CD4-positive, alpha-beta T cell (primary cell): ENCODE results near the gene BICC1. TPM values are rescaled to one million over a fixed set of nuclear protein-coding genes. Genes with fewer than 3 reads are reported as not detected.

ENCODE experiments used
- ATAC-seq: fragments of 200-7000 bp; cut with Tn5 transposase; one replicate; pipeline ENCODE4 v1.10.0; 2022; ENCODE audit warnings: mild to moderate bottlenecking; ENCODE audit not compliant: poor library complexity
- CTCF ChIA-PET: fragments of 350-600 bp; sonication (Branson Sonifier 250); formaldehyde crosslinking; loops from one replicate; lab custom pipeline; 2021; ENCODE audit warnings: antibody characterized with exemption, inconsistent platforms; lab: Charles Lee
- POLR2A ChIA-PET: fragments of 350-600 bp; sonication (Branson Sonifier 250); formaldehyde crosslinking; loops from one replicate; lab custom pipeline; 2021; ENCODE audit warnings: antibody characterized with exemption, inconsistent platforms; lab: Charles Lee
- DNase-seq, 14 experiments: peaks; one replicate each; pipeline ENCODE4 v3.0.0-alpha.2; 2013 to 2020; ENCODE audit warnings: mixed read lengths in 2 of 14
- H3K27ac ChIP-seq, 2 donors: one replicate each; pipeline versions ENCODE4 v1.5.1 to v1.7.0; 2013; ENCODE audit warnings: low read length in 2 of 2, low read depth in 1 of 2, mild to moderate bottlenecking in 1 of 2
- H3K27me3 ChIP-seq, 2 experiments: 1 replicate in 1 of 2; 2 replicates in 1 of 2; pipeline versions ENCODE4 v1.6.1 to v1.7.0; 2013; ENCODE audit warnings: low read length in 2 of 2, control low read depth in 1 of 2, mild to moderate bottlenecking in 1 of 2, moderate library complexity in 1 of 2; ENCODE audit not compliant: insufficient read depth in 2 of 2, control insufficient read depth in 1 of 2
- H3K36me3 ChIP-seq: one replicate; pipeline ENCODE4 v1.6.1; 2013; ENCODE audit warnings: low read length, control low read depth; ENCODE audit not compliant: insufficient read depth
- H3K4me1 ChIP-seq: one replicate; pipeline ENCODE4 v1.6.1; 2013; ENCODE audit warnings: low read length, control low read depth; ENCODE audit not compliant: insufficient read depth
- H3K4me3 ChIP-seq: one replicate; pipeline ENCODE4 v1.5.1; 2013; ENCODE audit warnings: mild to moderate bottlenecking, low read length, moderate library complexity
- H3K9me3 ChIP-seq, 2 experiments: 1 replicate in 1 of 2; 2 replicates in 1 of 2; pipeline versions ENCODE4 v1.6.1 to v1.7.0; 2013; ENCODE audit warnings: low read length in 2 of 2, mild to moderate bottlenecking in 2 of 2, control low read depth in 1 of 2, moderate library complexity in 1 of 2; ENCODE audit not compliant: control insufficient read depth in 1 of 2, insufficient read depth in 1 of 2
- H3K27ac Mint-ChIP-seq: one replicate; pipeline ENCODE4 v1.8.0; 2020; ENCODE audit warnings: mixed read lengths
- H3K27me3 Mint-ChIP-seq: one replicate; pipeline ENCODE4 v1.8.0; 2021; ENCODE audit warnings: mixed read lengths
- H3K36me3 Mint-ChIP-seq: one replicate; pipeline ENCODE4 v1.8.0; 2021; ENCODE audit warnings: low read depth, mixed read lengths
- H3K4me1 Mint-ChIP-seq: one replicate; pipeline ENCODE4 v1.8.0; 2021; ENCODE audit warnings: low read depth, mixed read lengths
- H3K4me3 Mint-ChIP-seq: one replicate; pipeline ENCODE4 v1.8.0; 2020; ENCODE audit warnings: mild to moderate bottlenecking, mixed read lengths
- H3K9me3 Mint-ChIP-seq: one replicate; pipeline ENCODE4 v1.8.0; 2020; ENCODE audit warnings: mixed read lengths
- CTCF ChIP-seq: fragments of 200-600 bp; IDR thresholded peaks from one replicate; pipeline ENCODE4 v1.8.0; 2022; ENCODE audit warnings: antibody characterized with exemption, mild to moderate bottlenecking
- intact Hi-C, 2 experiments: fragments of 100-400 bp; cut with DNase I in 1 of 2; cut with micrococcal nuclease in 1 of 2; formaldehyde crosslinking; loops; one replicate each; pipeline versions ENCODE4 v1.15.1 to v1.9.0; 2023 to 2025; cut with DNase I, micrococcal nuclease
- total RNA-seq, 174 experiments: library from RNA in 2 of 174; stranded (reverse) in 2 of 174; gene quantifications; one replicate each; pipeline ENCODE4 v1.2.3 and lab custom pipeline; 2021 to 2026

The BICC1 gene
- total RNA-seq, 2 experiments from 2014 or later = not detected

GRCh38 chr10:58836176-58836700 is 323.6 kb downstream of the BICC1 start:
- Histone ChIP-seq H3K27me3 (no peaks in the 10 kb centered on the region), H3K36me3 (no peaks in the 10 kb centered on the region), H3K9me3 (no peaks in the 10 kb centered on the region), H3K4me1 (no peaks in the 10 kb centered on the region), H3K4me3 (no peak overlapping the region), H3K27ac (no peak overlapping the region)
- ChIA-PET CTCF (no interaction called here), POLR2A (no interaction called here)
- no peak for TF ChIP-seq CTCF
- intact Hi-C loops = no loop called here
- Mint-ChIP-seq H3K36me3 (no peaks in the 10 kb centered on the region), H3K4me3 (no peak overlapping the region), H3K9me3 (no peaks in the 10 kb centered on the region), H3K27ac (no peak overlapping the region), H3K27me3 (peaks cover 8% of the 10 kb centered on the region), H3K4me1 (no peaks in the 10 kb centered on the region)
- ATAC-seq = no peak
- no peak for DNase-seq

DNA sequence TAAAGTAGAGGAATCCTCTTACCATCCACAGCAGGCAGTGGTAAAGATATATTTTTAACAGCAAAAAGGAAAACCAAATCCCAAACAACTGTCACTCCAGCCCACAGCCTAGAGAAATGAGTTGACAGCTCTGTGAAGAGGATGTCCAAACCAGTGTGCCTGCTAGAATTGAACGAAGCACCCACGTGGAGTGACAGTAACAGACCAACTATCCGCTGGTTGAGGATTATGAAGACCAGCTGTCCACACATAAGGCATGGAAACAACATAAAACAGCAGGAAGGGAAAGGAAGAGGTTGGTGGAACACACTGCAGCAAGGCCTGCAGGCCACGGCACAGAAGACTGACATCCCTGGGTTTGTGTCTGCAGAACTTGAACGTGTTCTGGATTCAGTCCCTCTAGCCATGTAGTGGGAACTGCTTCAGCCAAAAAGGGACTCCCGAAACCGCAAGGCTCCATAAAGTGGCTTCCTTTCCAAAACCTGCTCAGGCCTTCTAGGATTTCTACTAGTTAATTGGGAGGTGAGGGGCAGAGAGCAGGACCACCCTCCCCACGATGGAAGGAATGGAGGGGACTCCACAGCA is 324.4 kb downstream of the BICC1 start:
- CTCF ChIA-PET = no interaction called here
- H3K9me3 ChIP-seq = no peaks in the 10 kb centered on the region
- Mint-ChIP-seq H3K36me3 (no peaks in the 10 kb centered on the region), H3K4me3 (no peak overlapping the region), H3K27ac (no peak overlapping the region), H3K4me1 (no peaks in the 10 kb centered on the region), H3K27me3 (peaks cover 8% of the 10 kb centered on the region), H3K9me3 (no peaks in the 10 kb centered on the region)
- no peaks in the 10 kb centered on the region for H3K36me3 ChIP-seq
- no peak overlapping the region for H3K4me3 ChIP-seq
- H3K27me3 ChIP-seq = no peaks in the 10 kb centered on the region
- no peak for TF ChIP-seq CTCF
- H3K27ac ChIP-seq = no peak overlapping the region
- intact Hi-C loops = no loop called here
- H3K4me1 ChIP-seq = no peaks in the 10 kb centered on the region
- DNase-seq (no peak), ATAC-seq (no peak)
- POLR2A ChIA-PET = no interaction called here

- no peaks in the 10 kb centered on the region for H3K36me3 ChIP-seq
- no peaks in the 10 kb centered on the region for H3K9me3 ChIP-seq
- H3K4me3 Mint-ChIP-seq = no peak overlapping the region
- CTCF ChIA-PET = no interaction called here
- H3K27me3 Mint-ChIP-seq = peaks cover 8% of the 10 kb centered on the region
- no peaks in the 10 kb centered on the region for H3K36me3 Mint-ChIP-seq
- intact Hi-C loops = no loop called here
- no peaks in the 10 kb centered on the region for H3K4me1 Mint-ChIP-seq
- H3K27me3 ChIP-seq = no peaks in the 10 kb centered on the region
- no peak for TF ChIP-seq CTCF
- POLR2A ChIA-PET = no interaction called here
- ATAC-seq (no peak), DNase-seq (no peak)
- H3K4me3 ChIP-seq = no peak overlapping the region
- H3K27ac ChIP-seq = no peak overlapping the region
- H3K4me1 ChIP-seq = no peaks in the 10 kb centered on the region
- H3K27ac Mint-ChIP-seq = no peak overlapping the region
- no peaks in the 10 kb centered on the region for H3K9me3 Mint-ChIP-seq
Measured at GRCh38 chr10:58837826-58838225, 325.2 kb downstream of the BICC1 start.
